ENCODE measurements around the gene YWHAH.
A peak's percentile ranks its signal among the peaks of the same experiment; 100 is the strongest.

Gene YWHAH

DNA sequence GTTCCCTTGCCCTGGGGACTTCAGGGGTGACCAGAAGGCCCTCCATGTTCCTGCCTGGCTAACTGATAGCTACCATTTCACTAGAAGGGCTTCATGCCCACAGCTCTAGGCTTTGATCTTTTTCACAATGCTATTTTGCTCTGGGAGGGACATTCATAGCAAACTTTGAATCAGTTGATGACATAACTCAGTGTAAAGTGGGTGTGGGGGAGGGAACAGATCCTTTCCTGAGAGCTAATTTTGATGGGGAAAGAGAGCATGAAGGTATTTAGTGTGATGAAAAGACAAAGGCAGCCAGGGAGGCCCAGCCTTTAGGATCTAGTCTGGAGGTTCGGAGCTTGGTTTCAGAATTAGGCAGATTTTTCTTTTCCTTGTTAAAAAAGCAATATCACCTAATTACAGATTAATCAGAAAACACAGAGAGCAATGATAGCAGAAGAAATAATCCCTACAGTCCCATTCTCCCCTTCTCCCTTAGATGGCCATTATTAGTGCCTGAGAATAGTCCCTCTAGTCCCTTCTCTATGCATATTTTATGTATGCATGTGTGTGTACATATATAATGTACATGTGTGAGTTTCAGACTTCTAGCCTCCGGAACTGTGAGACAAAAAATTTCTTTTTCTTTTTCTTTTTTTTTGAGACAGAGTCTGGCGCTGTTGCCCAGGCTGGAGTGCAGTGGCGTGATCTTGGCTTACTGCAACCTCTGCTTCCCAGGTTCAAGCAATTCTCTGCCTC, 46.9 kb downstream of the YWHAH start:
- no peaks in the 10 kb centered on the region for H3K4me1 ChIP-seq (ENCODE audit: control insufficient read depth, insufficient read depth, low read length)
- H3K27ac ChIP-seq (ENCODE audit: extremely low read depth, low read depth, low read length) = no peak overlapping the region
- POLR2A ChIA-PET = no interaction called here
- no peaks in the 10 kb centered on the region for H3K36me3 ChIP-seq (ENCODE audit: control insufficient read depth in 2 of 2, insufficient read depth in 1 of 2, low read length in 2 of 2)
- no peak overlapping the region for H3K4me3 ChIP-seq (ENCODE audit: low read depth, low read length)
- CTCF ChIA-PET = interaction anchor here (0.9 to 1.4 kb wide), 3 partner anchors 13 to 21 kb away, joined by 3 to 7 read pairs (median 5); no protein-coding TSS in a partner anchor
- no peaks in the 10 kb centered on the region for H3K9me3 ChIP-seq (ENCODE audit: control insufficient read depth, insufficient read depth, low read depth, low read length)
- TF ChIP-seq ZNF707 (tag by site-specific recombination; IDR thresholded peaks at IDR 0.05) = no peak
- TF ChIP-seq ZFHX2 (tag by site-specific recombination; conservative IDR thresholded peaks at IDR 0.05) = peak; percentile 31; the same call in 1 of the 2 replicates

DNA sequence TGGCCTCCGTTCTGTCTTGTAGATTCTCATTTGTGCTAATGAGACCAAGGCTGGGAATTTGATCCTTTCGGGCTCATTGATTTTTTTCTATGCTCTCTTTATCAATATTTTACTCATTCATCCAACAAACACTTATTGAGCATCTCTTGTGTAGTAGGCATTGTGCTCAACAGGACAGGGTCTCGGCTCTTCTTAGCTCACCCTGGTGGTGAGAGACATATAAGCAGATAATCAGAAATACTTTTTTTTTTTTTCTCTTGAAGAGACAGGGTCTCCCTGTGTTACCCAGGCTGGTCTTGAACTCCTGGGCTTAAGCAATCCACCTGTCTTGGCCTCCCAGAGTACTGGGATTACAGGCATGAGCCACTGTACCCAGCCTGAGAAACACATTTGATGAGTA, 50.7 kb downstream of the YWHAH start:
- H3K4me3 ChIP-seq (ENCODE audit: low read depth, low read length) = no peak overlapping the region
- CTCF ChIA-PET = interaction anchor here (0.6 to 2.4 kb wide), 11 partner anchors 11 to 536 kb away, joined by 3 to 6 read pairs (median 3); no protein-coding TSS in a partner anchor
- H3K27ac ChIP-seq (ENCODE audit: extremely low read depth, low read depth, low read length) = no peak overlapping the region
- POLR2A ChIA-PET = no interaction called here
- no peaks in the 10 kb centered on the region for H3K9me3 ChIP-seq (ENCODE audit: control insufficient read depth, insufficient read depth, low read depth, low read length)
- TF ChIP-seq KLF10 (tag by site-specific recombination; IDR thresholded peaks at IDR 0.05) (no peak), MEIS1 (CRISPR knock-in tag; IDR thresholded peaks at IDR 0.05; ENCODE audit: borderline replicate concordance) (no peak), ZNF266 (tag by site-specific recombination; IDR thresholded peaks at IDR 0.05; ENCODE audit: low read depth) (no peak), ZNF677 (tag by site-specific recombination; IDR thresholded peaks at IDR 0.05) (no peak), ZNF140 (tag by site-specific recombination; IDR thresholded peaks at IDR 0.05) (no peak), ZNF514 (tag by site-specific recombination; IDR thresholded peaks at IDR 0.05) (no peak), SETDB1 (IDR thresholded peaks at IDR 0.05; ENCODE audit: insufficient read length, low read length) (no peak), ZNF701 (tag by site-specific recombination; IDR thresholded peaks at IDR 0.05) (no peak), ZSCAN30 (tag by site-specific recombination; IDR thresholded peaks at IDR 0.05) (no peak), SCRT1 (tag by site-specific recombination; IDR thresholded peaks at IDR 0.05; ENCODE audit: borderline replicate concordance) (no peak), OVOL3 (tag by site-specific recombination; IDR thresholded peaks at IDR 0.05) (no peak), GLI2 (tag by site-specific recombination; IDR thresholded peaks at IDR 0.05; ENCODE audit: borderline replicate concordance, low read depth) (no peak), BCL11B (tag by site-specific recombination; IDR thresholded peaks at IDR 0.05; ENCODE audit: low read depth) (no peak), TCF7L2 (IDR thresholded peaks at IDR 0.05; ENCODE audit: borderline replicate concordance, low read depth, low read length) (no peak), ZNF404 (tag by site-specific recombination; IDR thresholded peaks at IDR 0.05) (no peak), ZNF658 (tag by site-specific recombination; IDR thresholded peaks at IDR 0.05) (no peak)
- TF ChIP-seq, protein P1, sequence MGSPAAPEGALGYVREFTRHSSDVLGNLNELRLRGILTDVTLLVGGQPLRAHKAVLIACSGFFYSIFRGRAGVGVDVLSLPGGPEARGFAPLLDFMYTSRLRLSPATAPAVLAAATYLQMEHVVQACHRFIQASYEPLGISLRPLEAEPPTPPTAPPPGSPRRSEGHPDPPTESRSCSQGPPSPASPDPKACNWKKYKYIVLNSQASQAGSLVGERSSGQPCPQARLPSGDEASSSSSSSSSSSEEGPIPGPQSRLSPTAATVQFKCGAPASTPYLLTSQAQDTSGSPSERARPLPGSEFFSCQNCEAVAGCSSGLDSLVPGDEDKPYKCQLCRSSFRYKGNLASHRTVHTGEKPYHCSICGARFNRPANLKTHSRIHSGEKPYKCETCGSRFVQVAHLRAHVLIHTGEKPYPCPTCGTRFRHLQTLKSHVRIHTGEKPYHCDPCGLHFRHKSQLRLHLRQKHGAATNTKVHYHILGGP (tag by site-specific recombination; IDR thresholded peaks at IDR 0.05) = no peak
- TF ChIP-seq, protein P2, sequence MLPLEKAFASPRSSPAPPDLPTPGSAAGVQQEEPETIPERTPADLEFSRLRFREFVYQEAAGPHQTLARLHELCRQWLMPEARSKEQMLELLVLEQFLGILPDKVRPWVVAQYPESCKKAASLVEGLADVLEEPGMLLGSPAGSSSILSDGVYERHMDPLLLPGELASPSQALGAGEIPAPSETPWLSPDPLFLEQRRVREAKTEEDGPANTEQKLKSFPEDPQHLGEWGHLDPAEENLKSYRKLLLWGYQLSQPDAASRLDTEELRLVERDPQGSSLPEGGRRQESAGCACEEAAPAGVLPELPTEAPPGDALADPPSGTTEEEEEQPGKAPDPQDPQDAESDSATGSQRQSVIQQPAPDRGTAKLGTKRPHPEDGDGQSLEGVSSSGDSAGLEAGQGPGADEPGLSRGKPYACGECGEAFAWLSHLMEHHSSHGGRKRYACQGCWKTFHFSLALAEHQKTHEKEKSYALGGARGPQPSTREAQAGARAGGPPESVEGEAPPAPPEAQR (tag by site-specific recombination; IDR thresholded peaks at IDR 0.05) = no peak
- TF ChIP-seq, protein P3, sequence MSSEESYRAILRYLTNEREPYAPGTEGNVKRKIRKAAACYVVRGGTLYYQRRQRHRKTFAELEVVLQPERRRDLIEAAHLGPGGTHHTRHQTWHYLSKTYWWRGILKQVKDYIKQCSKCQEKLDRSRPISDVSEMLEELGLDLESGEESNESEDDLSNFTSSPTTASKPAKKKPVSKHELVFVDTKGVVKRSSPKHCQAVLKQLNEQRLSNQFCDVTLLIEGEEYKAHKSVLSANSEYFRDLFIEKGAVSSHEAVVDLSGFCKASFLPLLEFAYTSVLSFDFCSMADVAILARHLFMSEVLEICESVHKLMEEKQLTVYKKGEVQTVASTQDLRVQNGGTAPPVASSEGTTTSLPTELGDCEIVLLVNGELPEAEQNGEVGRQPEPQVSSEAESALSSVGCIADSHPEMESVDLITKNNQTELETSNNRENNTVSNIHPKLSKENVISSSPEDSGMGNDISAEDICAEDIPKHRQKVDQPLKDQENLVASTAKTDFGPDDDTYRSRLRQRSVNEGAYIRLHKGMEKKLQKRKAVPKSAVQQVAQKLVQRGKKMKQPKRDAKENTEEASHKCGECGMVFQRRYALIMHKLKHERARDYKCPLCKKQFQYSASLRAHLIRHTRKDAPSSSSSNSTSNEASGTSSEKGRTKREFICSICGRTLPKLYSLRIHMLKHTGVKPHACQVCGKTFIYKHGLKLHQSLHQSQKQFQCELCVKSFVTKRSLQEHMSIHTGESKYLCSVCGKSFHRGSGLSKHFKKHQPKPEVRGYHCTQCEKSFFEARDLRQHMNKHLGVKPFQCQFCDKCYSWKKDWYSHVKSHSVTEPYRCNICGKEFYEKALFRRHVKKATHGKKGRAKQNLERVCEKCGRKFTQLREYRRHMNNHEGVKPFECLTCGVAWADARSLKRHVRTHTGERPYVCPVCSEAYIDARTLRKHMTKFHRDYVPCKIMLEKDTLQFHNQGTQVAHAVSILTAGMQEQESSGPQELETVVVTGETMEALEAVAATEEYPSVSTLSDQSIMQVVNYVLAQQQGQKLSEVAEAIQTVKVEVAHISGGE (tag by site-specific recombination; conservative IDR thresholded peaks at IDR 0.05; ENCODE audit: low read depth) = no peak
- no peaks in the 10 kb centered on the region for H3K36me3 ChIP-seq (ENCODE audit: control insufficient read depth in 2 of 2, insufficient read depth in 1 of 2, low read length in 2 of 2)
- no peaks in the 10 kb centered on the region for H3K4me1 ChIP-seq (ENCODE audit: control insufficient read depth, insufficient read depth, low read length)

All from HEK293 (cell line).